ENCODE data around the gene VPS37C.

Gene VPS37C

DNA sequence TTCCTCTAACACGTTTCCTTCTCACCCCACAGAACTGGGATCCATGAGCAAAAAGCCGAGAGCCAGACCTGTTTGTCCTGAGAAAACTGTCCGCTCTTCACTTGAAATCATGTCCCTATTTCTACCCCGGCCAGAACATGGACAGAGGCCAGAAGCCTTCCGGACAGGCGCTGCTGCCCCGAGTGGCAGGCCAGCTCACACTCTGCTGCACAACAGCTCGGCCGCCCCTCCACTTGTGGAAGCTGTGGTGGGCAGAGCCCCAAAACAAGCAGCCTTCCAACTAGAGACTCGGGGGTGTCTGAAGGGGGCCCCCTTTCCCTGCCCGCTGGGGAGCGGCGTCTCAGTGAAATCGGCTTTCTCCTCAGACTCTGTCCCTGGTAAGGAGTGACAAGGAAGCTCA, 35.0 kb downstream of the VPS37C start:
- no peaks in the 10 kb centered on the region for H3K36me3 ChIP-seq (ENCODE audit: low read depth)
- TF ChIP-seq, protein P1, sequence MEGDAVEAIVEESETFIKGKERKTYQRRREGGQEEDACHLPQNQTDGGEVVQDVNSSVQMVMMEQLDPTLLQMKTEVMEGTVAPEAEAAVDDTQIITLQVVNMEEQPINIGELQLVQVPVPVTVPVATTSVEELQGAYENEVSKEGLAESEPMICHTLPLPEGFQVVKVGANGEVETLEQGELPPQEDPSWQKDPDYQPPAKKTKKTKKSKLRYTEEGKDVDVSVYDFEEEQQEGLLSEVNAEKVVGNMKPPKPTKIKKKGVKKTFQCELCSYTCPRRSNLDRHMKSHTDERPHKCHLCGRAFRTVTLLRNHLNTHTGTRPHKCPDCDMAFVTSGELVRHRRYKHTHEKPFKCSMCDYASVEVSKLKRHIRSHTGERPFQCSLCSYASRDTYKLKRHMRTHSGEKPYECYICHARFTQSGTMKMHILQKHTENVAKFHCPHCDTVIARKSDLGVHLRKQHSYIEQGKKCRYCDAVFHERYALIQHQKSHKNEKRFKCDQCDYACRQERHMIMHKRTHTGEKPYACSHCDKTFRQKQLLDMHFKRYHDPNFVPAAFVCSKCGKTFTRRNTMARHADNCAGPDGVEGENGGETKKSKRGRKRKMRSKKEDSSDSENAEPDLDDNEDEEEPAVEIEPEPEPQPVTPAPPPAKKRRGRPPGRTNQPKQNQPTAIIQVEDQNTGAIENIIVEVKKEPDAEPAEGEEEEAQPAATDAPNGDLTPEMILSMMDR (IDR thresholded peaks at IDR 0.05; ENCODE audit: poor library complexity, severe bottlenecking): no peak
- no peak overlapping the region for H3K4me3 ChIP-seq (ENCODE audit: severe bottlenecking)
- H3K4me1 ChIP-seq (ENCODE audit: insufficient read depth, poor library complexity, severe bottlenecking): no peaks in the 10 kb centered on the region
- ATAC-seq (ENCODE audit: low read depth): no peak
- DNase-seq (ENCODE audit: low spot score): no peak
- H3K27me3 ChIP-seq (ENCODE audit: insufficient read depth, poor library complexity, severe bottlenecking): no peaks in the 10 kb centered on the region
- no peaks in the 10 kb centered on the region for H3K9me3 ChIP-seq (ENCODE audit: severe bottlenecking)
- no peak overlapping the region for H3K27ac ChIP-seq (ENCODE audit: poor library complexity, severe bottlenecking)

DNA sequence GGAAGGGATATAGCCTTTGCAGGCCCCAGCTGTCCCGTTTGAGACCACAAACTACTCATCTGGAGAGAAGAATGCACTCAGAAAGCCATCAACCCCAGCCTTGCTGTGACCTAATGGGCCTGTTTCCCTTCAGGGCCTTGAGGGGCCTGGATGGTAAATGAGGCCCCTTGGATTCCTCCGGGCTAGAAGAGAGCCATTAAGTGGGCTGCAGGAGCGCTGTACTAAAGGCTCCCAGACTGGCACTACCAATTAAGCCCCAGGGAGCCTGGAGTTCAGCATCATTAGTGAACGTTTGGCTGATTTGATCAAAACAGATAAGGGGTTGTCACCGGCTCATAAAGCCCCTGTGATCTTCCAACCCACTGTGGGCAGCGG, 35.9 kb downstream of the VPS37C start:
- H3K27me3 ChIP-seq (ENCODE audit: insufficient read depth, poor library complexity, severe bottlenecking): no peaks in the 10 kb centered on the region
- no peaks in the 10 kb centered on the region for H3K36me3 ChIP-seq (ENCODE audit: low read depth)
- TF ChIP-seq, protein P1 (IDR thresholded peaks at IDR 0.05; ENCODE audit: poor library complexity, severe bottlenecking): no peak
- DNase-seq (ENCODE audit: low spot score) (no peak), ATAC-seq (ENCODE audit: low read depth) (no peak)
- no peaks in the 10 kb centered on the region for H3K4me1 ChIP-seq (ENCODE audit: insufficient read depth, poor library complexity, severe bottlenecking)
- no peak overlapping the region for H3K27ac ChIP-seq (ENCODE audit: poor library complexity, severe bottlenecking)
- H3K4me3 ChIP-seq (ENCODE audit: severe bottlenecking): no peak overlapping the region
- no peaks in the 10 kb centered on the region for H3K9me3 ChIP-seq (ENCODE audit: severe bottlenecking)

DNA sequence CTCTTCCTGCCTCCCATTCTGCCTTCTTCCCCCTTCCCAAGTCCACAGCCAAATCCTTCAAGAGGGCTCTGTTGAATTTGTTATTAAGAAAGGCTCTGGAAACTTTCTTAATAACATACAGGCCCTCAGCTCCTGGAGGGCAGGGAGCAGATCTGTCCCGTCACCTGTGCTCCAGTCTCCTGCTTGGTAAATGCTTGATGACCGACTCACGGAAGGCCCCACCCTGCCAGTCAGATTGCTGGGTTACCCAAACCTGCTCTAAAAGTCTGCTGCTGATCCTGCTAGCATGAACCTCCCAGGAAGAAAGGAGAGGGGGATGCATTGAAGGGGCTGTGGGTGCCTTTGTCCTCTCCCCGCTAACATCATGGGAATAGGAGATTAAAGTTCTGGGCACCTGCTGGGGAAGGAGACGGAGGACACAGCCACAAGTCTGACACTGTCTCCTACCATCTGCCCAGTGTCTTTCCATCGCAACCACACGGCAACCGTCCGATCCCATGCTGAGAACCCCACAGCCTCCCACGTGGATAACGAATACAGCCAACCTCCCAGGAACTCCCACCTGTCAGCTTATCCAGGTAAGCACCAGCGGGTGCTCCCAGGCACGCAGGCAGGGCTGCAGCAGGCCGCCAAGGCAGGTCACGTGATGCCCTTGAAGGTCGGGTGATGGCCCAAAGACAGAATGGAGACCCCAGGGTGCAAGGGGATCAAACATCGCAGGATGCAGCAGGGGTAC, 36.5 kb downstream of the VPS37C start:
- no peaks in the 10 kb centered on the region for H3K27me3 ChIP-seq (ENCODE audit: insufficient read depth, poor library complexity, severe bottlenecking)
- TF ChIP-seq, protein P1 (IDR thresholded peaks at IDR 0.05; ENCODE audit: poor library complexity, severe bottlenecking): no peak
- H3K27ac ChIP-seq (ENCODE audit: poor library complexity, severe bottlenecking): no peak overlapping the region
- ATAC-seq (ENCODE audit: low read depth) (no peak; the same call in 2 of the 3 replicates), DNase-seq (ENCODE audit: low spot score) (no peak)
- H3K9me3 ChIP-seq (ENCODE audit: severe bottlenecking): no peaks in the 10 kb centered on the region
- no peaks in the 10 kb centered on the region for H3K4me1 ChIP-seq (ENCODE audit: insufficient read depth, poor library complexity, severe bottlenecking)
- H3K4me3 ChIP-seq (ENCODE audit: severe bottlenecking): no peak overlapping the region
- no peaks in the 10 kb centered on the region for H3K36me3 ChIP-seq (ENCODE audit: low read depth)

DNA sequence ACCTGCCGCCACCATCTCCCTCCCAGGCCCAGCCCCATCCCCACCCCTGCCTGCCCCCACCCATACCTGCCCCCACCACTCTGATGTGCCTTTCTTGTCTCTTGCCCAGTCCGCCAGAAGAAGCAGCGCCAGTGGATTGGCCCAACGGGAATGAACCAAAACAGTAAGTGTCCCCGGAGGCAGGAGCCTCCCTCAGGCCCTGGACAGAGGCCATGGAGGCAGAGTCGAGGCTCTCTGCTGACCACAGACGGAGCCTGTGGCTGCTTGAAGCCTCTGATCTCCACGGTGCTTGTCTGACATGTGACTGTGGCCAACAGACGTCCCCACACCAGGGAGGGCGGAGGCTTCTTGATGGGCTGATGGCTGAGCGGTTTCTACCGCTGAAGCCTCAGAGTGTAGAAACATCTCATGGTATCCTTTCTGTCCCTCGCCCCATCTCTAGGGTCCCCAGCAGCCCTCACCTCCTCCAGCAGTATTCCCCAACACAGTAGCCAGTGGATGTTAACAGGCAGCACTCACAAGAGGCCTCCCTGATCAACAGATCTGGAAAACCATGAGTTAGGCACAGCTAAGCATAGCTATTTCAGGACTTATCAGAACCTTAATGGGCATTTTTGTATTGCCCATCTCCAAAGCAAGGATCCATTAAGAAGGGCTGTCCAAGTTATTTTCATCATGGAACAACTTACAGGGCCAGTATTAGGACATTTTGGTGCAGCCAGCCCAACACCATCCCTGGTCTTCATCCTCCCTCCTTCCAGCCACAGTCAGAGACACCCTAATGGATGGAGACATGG, 37.3 kb downstream of the VPS37C start:
- H3K27me3 ChIP-seq (ENCODE audit: insufficient read depth, poor library complexity, severe bottlenecking): no peaks in the 10 kb centered on the region
- no peak overlapping the region for H3K4me3 ChIP-seq (ENCODE audit: severe bottlenecking)
- TF ChIP-seq, protein P1 (IDR thresholded peaks at IDR 0.05; ENCODE audit: poor library complexity, severe bottlenecking): no peak
- peak; percentile 44 for DNase-seq (ENCODE audit: low spot score)
- ATAC-seq (ENCODE audit: low read depth): no peak
- H3K4me1 ChIP-seq (ENCODE audit: insufficient read depth, poor library complexity, severe bottlenecking): no peaks in the 10 kb centered on the region
- no peak overlapping the region for H3K27ac ChIP-seq (ENCODE audit: poor library complexity, severe bottlenecking)
- no peaks in the 10 kb centered on the region for H3K9me3 ChIP-seq (ENCODE audit: severe bottlenecking)
- no peaks in the 10 kb centered on the region for H3K36me3 ChIP-seq (ENCODE audit: low read depth)

DNA sequence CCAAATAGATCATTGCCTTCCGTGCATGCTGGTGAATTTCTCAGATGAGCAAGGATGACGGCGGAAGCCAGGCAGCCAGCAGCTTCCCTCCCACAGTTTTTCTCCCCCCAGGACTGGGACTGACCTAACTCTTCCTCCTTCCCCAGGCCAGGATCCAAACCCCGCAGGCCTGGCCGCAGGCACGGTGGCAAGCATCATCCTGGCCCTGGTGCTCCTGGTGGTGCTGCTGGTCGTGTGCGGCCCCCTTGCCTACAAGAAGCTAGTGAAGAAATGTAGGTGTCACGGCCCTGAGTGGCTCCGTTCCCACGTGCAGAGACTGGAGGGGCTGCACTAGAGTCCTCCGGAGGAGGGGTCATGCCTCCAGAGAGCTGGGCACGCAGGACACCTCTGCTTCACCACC, 38.5 kb downstream of the VPS37C start:
- H3K4me3 ChIP-seq (ENCODE audit: severe bottlenecking): no peak overlapping the region
- no peaks in the 10 kb centered on the region for H3K4me1 ChIP-seq (ENCODE audit: insufficient read depth, poor library complexity, severe bottlenecking)
- no peak overlapping the region for H3K27ac ChIP-seq (ENCODE audit: poor library complexity, severe bottlenecking)
- ATAC-seq (ENCODE audit: low read depth) (no peak), DNase-seq (ENCODE audit: low spot score) (peak; percentile 19)
- H3K9me3 ChIP-seq (ENCODE audit: severe bottlenecking): no peaks in the 10 kb centered on the region
- H3K36me3 ChIP-seq (ENCODE audit: low read depth): no peaks in the 10 kb centered on the region
- TF ChIP-seq, protein P1 (IDR thresholded peaks at IDR 0.05; ENCODE audit: poor library complexity, severe bottlenecking): no peak
- no peaks in the 10 kb centered on the region for H3K27me3 ChIP-seq (ENCODE audit: insufficient read depth, poor library complexity, severe bottlenecking)

Measured in RWPE2 (cell line).